ENCODE results near the gene TSPEAR. TPM values are rescaled to one million over a fixed set of nuclear protein-coding genes. Genes with fewer than 3 reads are reported as not detected.

Gene TSPEAR
- total RNA-seq, 1 experiment from 2014 or later, result 0.32 TPM

- H3K27me3 ChIP-seq (replicated peaks; ENCODE audit: control insufficient read depth, insufficient read depth, low read length), result no peaks in the 10 kb centered on the region
These were observed 29.4 kb downstream of the TSPEAR start, which contains the start of gene KRTAP12-1 for GRCh38 chr21:44681861-44682579. KRTAP12-1 (minus strand) TSS chr21:44682163; CDS start chr21:44682123, 40 bp downstream.

GRCh38 chr21:44681152-44681551 is 30.2 kb downstream of the TSPEAR start:
- POLR2A ChIA-PET, result interaction anchor here (0.6 kb wide), 1 partner anchor 50 kb away, joined by 3 read pairs; no protein-coding TSS in a partner anchor
- H3K27ac Mint-ChIP-seq (ENCODE audit: unreplicated experiment), result no peak overlapping the region

More at GRCh38 chr21:44681861-44682579, 29.4 kb downstream of the TSPEAR start, which contains the start of gene KRTAP12-1:
- Mint-ChIP-seq H3K27ac (ENCODE audit: unreplicated experiment) (no peak within 1 kb of the TSS), H3K4me3 (ENCODE audit: unreplicated experiment) (no peak within 1 kb of the TSS), H3K4me1 (ENCODE audit: low read depth, unreplicated experiment) (no peaks in the 10 kb centered on the region), H3K27me3 (ENCODE audit: insufficient read depth, unreplicated experiment) (peaks cover 27% of the 10 kb centered on the region), H3K9me3 (ENCODE audit: unreplicated experiment) (no peaks in the 10 kb centered on the region), H3K36me3 (ENCODE audit: insufficient read depth, unreplicated experiment) (no peaks in the 10 kb centered on the region)
- Histone ChIP-seq H3K36me3 (ENCODE audit: control insufficient read depth, insufficient read depth, low read length) (no peaks in the 10 kb centered on the region), H3K4me1 (no peaks in the 10 kb centered on the region), H3K9me3 (no peaks in the 10 kb centered on the region), H3K4me3 (ENCODE audit: low read depth, low read length) (no peak within 1 kb of the TSS)
- no peak for DNase-seq
- TF ChIP-seq CTCF (IDR thresholded peaks at IDR 0.05; ENCODE audit: insufficient read depth in 1 of 2, low read depth in 1 of 2, low read length in 1 of 2, severe bottlenecking in 1 of 2, unreplicated experiment in 1 of 2), result no peak
- POLR2A ChIA-PET, result no interaction called here
- intact Hi-C loops (cut with micrococcal nuclease; ENCODE audit: unreplicated experiment), result no loop called here
- no TSS peak for BruUV-seq (replicated peaks)
- CTCF ChIA-PET, result no interaction called here

GRCh38 chr21:44677881-44678280 is 33.5 kb downstream of the TSPEAR start:
- Mint-ChIP-seq H3K27me3 (ENCODE audit: insufficient read depth, unreplicated experiment) (peaks cover 39% of the 10 kb centered on the region), H3K9me3 (ENCODE audit: unreplicated experiment) (peaks cover 16% of the 10 kb centered on the region)
- CTCF ChIA-PET, result no interaction called here

More at GRCh38 chr21:44681152-44681551, 30.2 kb downstream of the TSPEAR start:
- no peak for TF ChIP-seq CTCF (IDR thresholded peaks at IDR 0.05; ENCODE audit: insufficient read depth in 1 of 2, low read depth in 1 of 2, low read length in 1 of 2, severe bottlenecking in 1 of 2, unreplicated experiment in 1 of 2)
- CTCF ChIA-PET, result no interaction called here
- Histone ChIP-seq H3K36me3 (ENCODE audit: control insufficient read depth, insufficient read depth, low read length) (no peaks in the 10 kb centered on the region), H3K27me3 (replicated peaks; ENCODE audit: control insufficient read depth, insufficient read depth, low read length) (no peaks in the 10 kb centered on the region), H3K9me3 (no peaks in the 10 kb centered on the region), H3K4me3 (ENCODE audit: low read depth, low read length) (no peak overlapping the region), H3K4me1 (no peaks in the 10 kb centered on the region)
- DNase-seq, result no peak
- Mint-ChIP-seq H3K9me3 (ENCODE audit: unreplicated experiment) (no peaks in the 10 kb centered on the region), H3K4me3 (ENCODE audit: unreplicated experiment) (no peak overlapping the region), H3K36me3 (ENCODE audit: insufficient read depth, unreplicated experiment) (no peaks in the 10 kb centered on the region), H3K4me1 (ENCODE audit: low read depth, unreplicated experiment) (no peaks in the 10 kb centered on the region), H3K27me3 (ENCODE audit: insufficient read depth, unreplicated experiment) (peaks cover 33% of the 10 kb centered on the region)
- intact Hi-C loops (cut with micrococcal nuclease; ENCODE audit: unreplicated experiment), result no loop called here
- no TSS peak for BruUV-seq (replicated peaks)

More at GRCh38 chr21:44677881-44678280, 33.5 kb downstream of the TSPEAR start:
- peaks cover 9% of the 10 kb centered on the region; the same call in 1 of the 2 replicates for H3K9me3 ChIP-seq
- POLR2A ChIA-PET, result no interaction called here
- no peaks in the 10 kb centered on the region for H3K27me3 ChIP-seq (replicated peaks; ENCODE audit: control insufficient read depth, insufficient read depth, low read length)
- BruUV-seq (replicated peaks), result no TSS peak
- no peaks in the 10 kb centered on the region for H3K36me3 ChIP-seq (ENCODE audit: control insufficient read depth, insufficient read depth, low read length)
- H3K4me1 ChIP-seq, result no peaks in the 10 kb centered on the region
- H3K27ac Mint-ChIP-seq (ENCODE audit: unreplicated experiment), result no peak overlapping the region
- no peak for TF ChIP-seq CTCF (IDR thresholded peaks at IDR 0.05; ENCODE audit: insufficient read depth in 1 of 2, low read depth in 1 of 2, low read length in 1 of 2, severe bottlenecking in 1 of 2, unreplicated experiment in 1 of 2)
- H3K4me3 Mint-ChIP-seq (ENCODE audit: unreplicated experiment), result no peak overlapping the region
- no peak for DNase-seq
- no peak overlapping the region for H3K4me3 ChIP-seq (ENCODE audit: low read depth, low read length)
- intact Hi-C loops (cut with micrococcal nuclease; ENCODE audit: unreplicated experiment), result no loop called here
- no peaks in the 10 kb centered on the region for H3K36me3 Mint-ChIP-seq (ENCODE audit: insufficient read depth, unreplicated experiment)
- no peaks in the 10 kb centered on the region for H3K4me1 Mint-ChIP-seq (ENCODE audit: low read depth, unreplicated experiment)

Measured in Caco-2 (cell line).